Stimulated activated CD8-positive, alpha-beta memory T cell treated with anti-CD3 and anti-CD28 coated beads, Interleukin-7, amount 100 ng/mL, for 48 hours (primary cell): ENCODE measurements around the gene CSMD2.
"Not testable (repeated sequence)": the region's sequence is repeated elsewhere in the genome, so short reads cannot be mapped to it uniquely, and the experiment has no call there.

ENCODE experiments used
- DNase-seq, 2 donors: peaks; one replicate each; pipeline ENCODE4 v3.0.0-alpha.2; 2020; ENCODE audit warnings: low read depth in 1 of 2; ENCODE audit errors: extremely low read depth in 1 of 2

Gene CSMD2

GRCh38 chr1:34113362-34113761 lies 51.7 kb downstream of the CSMD2 start:
- DNase-seq = no peak

- no peak for DNase-seq
These were observed 56.3 kb downstream of the CSMD2 start for GRCh38 chr1:34108711-34109110.

- DNase-seq = no peak
These were observed 56.8 kb downstream of the CSMD2 start for GRCh38 chr1:34108269-34108668.

- no peak for DNase-seq
These were observed 63.9 kb downstream of the CSMD2 start for GRCh38 chr1:34101151-34101550.

GRCh38 chr1:34100332-34100731 lies 64.7 kb downstream of the CSMD2 start:
- no peak for DNase-seq

GRCh38 chr1:34092399-34092798 lies 72.6 kb downstream of the CSMD2 start:
- DNase-seq = not testable (repeated sequence)

- no peak for DNase-seq
These were observed 75.3 kb downstream of the CSMD2 start for GRCh38 chr1:34089731-34090130.

- DNase-seq = no peak
These were observed 77.0 kb downstream of the CSMD2 start for GRCh38 chr1:34087986-34088385.

GRCh38 chr1:34086561-34086960 lies 78.5 kb downstream of the CSMD2 start:
- no peak for DNase-seq

- DNase-seq = no peak
These were observed 81.1 kb downstream of the CSMD2 start for GRCh38 chr1:34083974-34084373.

- DNase-seq = not testable (repeated sequence)
These were observed 82.9 kb downstream of the CSMD2 start for GRCh38 chr1:34082085-34082670.

- no peak for DNase-seq
These were observed 86.6 kb downstream of the CSMD2 start for GRCh38 chr1:34078383-34078782.

GRCh38 chr1:34075576-34075975 lies 89.5 kb downstream of the CSMD2 start:
- DNase-seq = no peak

- DNase-seq = no peak
These were observed 91.9 kb downstream of the CSMD2 start for GRCh38 chr1:34073028-34073695.

GRCh38 chr1:34070201-34070836 lies 94.7 kb downstream of the CSMD2 start:
- no peak for DNase-seq

GRCh38 chr1:34066981-34067603 lies 97.9 kb downstream of the CSMD2 start:
- DNase-seq = no peak

- DNase-seq = no peak
These were observed 98.9 kb downstream of the CSMD2 start for GRCh38 chr1:34066166-34066565.

- DNase-seq = no peak
These were observed 99.5 kb downstream of the CSMD2 start for GRCh38 chr1:34065498-34065897.

- DNase-seq = no peak
These were observed 104.1 kb downstream of the CSMD2 start for GRCh38 chr1:34060901-34061415.

- DNase-seq = no peak
These were observed 104.8 kb downstream of the CSMD2 start for GRCh38 chr1:34060187-34060730.

GRCh38 chr1:34057347-34058130 lies 107.5 kb downstream of the CSMD2 start:
- no peak for DNase-seq
